Measurements from ENCODE around the gene SARS2.

- no peak for TF ChIP-seq EZH2phosphoT487 (IDR thresholded peaks at IDR 0.05; ENCODE audit: borderline replicate concordance, low read length)
- TF ChIP-seq CTCF (conservative IDR thresholded peaks at IDR 0.05; ENCODE audit: low read depth, low read length): no peak
Observed at GRCh38 chr19:38908911-38909310, 21.7 kb downstream of the SARS2 start.

Data from PC-3 (cell line).